ENCODE data around the gene FOXB1.

FOXB1 gene

GRCh38 chr15:60004009-60004845, at the start of gene FOXB1:
Gene FOXB1, plus strand, starts transcription at chr15:60004311. Its CDS starts 653 bp downstream, at chr15:60004964.
- H3K9me3 ChIP-seq (ENCODE audit: low read depth, low read length), result no peaks in the 10 kb centered on the region
- H3K36me3 ChIP-seq (ENCODE audit: insufficient read depth, low read length), result no peaks in the 10 kb centered on the region
- peak; percentile 29 for TF ChIP-seq EZH2 (IDR thresholded peaks at IDR 0.05)
- no peak for TF ChIP-seq POLR2AphosphoS5 (IDR thresholded peaks at IDR 0.05; ENCODE audit: borderline replicate concordance, low read depth, low read length)
- TF ChIP-seq FOXP2 (optimal IDR thresholded peaks at IDR 0.05; ENCODE audit: control extremely low read depth, extremely low read length, insufficient read depth), result no peak
- H3K9ac ChIP-seq (ENCODE audit: insufficient read length), result no peak within 1 kb of the TSS
- H3K4me3 ChIP-seq, result peak within 1 kb of the TSS; percentile 76
- DNase-seq (ENCODE audit: low read depth, low spot score), result no peak
- H3K27ac ChIP-seq, result no peak within 1 kb of the TSS

GRCh38 chr15:59958288-59958687, 45.8 kb upstream of the FOXB1 start:
- no peak overlapping the region for H3K27ac ChIP-seq
- H3K9ac ChIP-seq (ENCODE audit: insufficient read length), result no peak overlapping the region
- H3K4me3 ChIP-seq, result no peak overlapping the region
- no peak for TF ChIP-seq FOXP2 (optimal IDR thresholded peaks at IDR 0.05; ENCODE audit: control extremely low read depth, extremely low read length, insufficient read depth)
- TF ChIP-seq POLR2AphosphoS5 (IDR thresholded peaks at IDR 0.05; ENCODE audit: borderline replicate concordance, low read depth, low read length), result no peak
- TF ChIP-seq EZH2 (IDR thresholded peaks at IDR 0.05), result no peak
- no peaks in the 10 kb centered on the region for H3K9me3 ChIP-seq (ENCODE audit: low read depth, low read length)
- DNase-seq (ENCODE audit: low read depth, low spot score), result no peak
- no peaks in the 10 kb centered on the region for H3K36me3 ChIP-seq (ENCODE audit: insufficient read depth, low read length)

- Histone ChIP-seq H3K36me3 (ENCODE audit: insufficient read depth, low read length) (no peaks in the 10 kb centered on the region), H3K9me3 (ENCODE audit: low read depth, low read length) (no peaks in the 10 kb centered on the region), H3K4me3 (no peak overlapping the region), H3K27ac (no peak overlapping the region), H3K9ac (ENCODE audit: insufficient read length) (no peak overlapping the region)
- TF ChIP-seq EZH2 (IDR thresholded peaks at IDR 0.05), result no peak
- TF ChIP-seq POLR2AphosphoS5 (IDR thresholded peaks at IDR 0.05; ENCODE audit: borderline replicate concordance, low read depth, low read length), result no peak
- no peak for TF ChIP-seq FOXP2 (optimal IDR thresholded peaks at IDR 0.05; ENCODE audit: control extremely low read depth, extremely low read length, insufficient read depth)
- DNase-seq (ENCODE audit: low read depth, low spot score), result no peak
Observed at GRCh38 chr15:59960318-59960717, 43.8 kb upstream of the FOXB1 start.

- Histone ChIP-seq H3K36me3 (ENCODE audit: insufficient read depth, low read length) (no peaks in the 10 kb centered on the region), H3K27ac (no peak overlapping the region), H3K9me3 (ENCODE audit: low read depth, low read length) (no peaks in the 10 kb centered on the region), H3K4me3 (no peak overlapping the region), H3K9ac (ENCODE audit: insufficient read length) (no peak overlapping the region)
- no peak for DNase-seq (ENCODE audit: low read depth, low spot score)
- no peak for TF ChIP-seq FOXP2 (optimal IDR thresholded peaks at IDR 0.05; ENCODE audit: control extremely low read depth, extremely low read length, insufficient read depth)
- no peak for TF ChIP-seq POLR2AphosphoS5 (IDR thresholded peaks at IDR 0.05; ENCODE audit: borderline replicate concordance, low read depth, low read length)
- TF ChIP-seq EZH2 (IDR thresholded peaks at IDR 0.05), result no peak
Observed at GRCh38 chr15:59963322-59963721, 40.8 kb upstream of the FOXB1 start.

- H3K27ac ChIP-seq, result no peak overlapping the region
- H3K9me3 ChIP-seq (ENCODE audit: low read depth, low read length), result no peaks in the 10 kb centered on the region
- no peak for DNase-seq (ENCODE audit: low read depth, low spot score)
- no peaks in the 10 kb centered on the region for H3K36me3 ChIP-seq (ENCODE audit: insufficient read depth, low read length)
- H3K9ac ChIP-seq (ENCODE audit: insufficient read length), result no peak overlapping the region
- TF ChIP-seq POLR2AphosphoS5 (IDR thresholded peaks at IDR 0.05; ENCODE audit: borderline replicate concordance, low read depth, low read length) (no peak), EZH2 (IDR thresholded peaks at IDR 0.05) (no peak), FOXP2 (optimal IDR thresholded peaks at IDR 0.05; ENCODE audit: control extremely low read depth, extremely low read length, insufficient read depth) (no peak)
- no peak overlapping the region for H3K4me3 ChIP-seq
Observed at GRCh38 chr15:59963925-59964324, 40.2 kb upstream of the FOXB1 start.

GRCh38 chr15:59965741-59966140, 38.4 kb upstream of the FOXB1 start:
- no peak overlapping the region for H3K4me3 ChIP-seq
- H3K27ac ChIP-seq, result no peak overlapping the region
- no peaks in the 10 kb centered on the region for H3K36me3 ChIP-seq (ENCODE audit: insufficient read depth, low read length)
- no peak for TF ChIP-seq EZH2 (IDR thresholded peaks at IDR 0.05)
- TF ChIP-seq FOXP2 (optimal IDR thresholded peaks at IDR 0.05; ENCODE audit: control extremely low read depth, extremely low read length, insufficient read depth), result no peak
- TF ChIP-seq POLR2AphosphoS5 (IDR thresholded peaks at IDR 0.05; ENCODE audit: borderline replicate concordance, low read depth, low read length), result no peak
- no peaks in the 10 kb centered on the region for H3K9me3 ChIP-seq (ENCODE audit: low read depth, low read length)
- no peak overlapping the region for H3K9ac ChIP-seq (ENCODE audit: insufficient read length)
- DNase-seq (ENCODE audit: low read depth, low spot score), result no peak

- no peak overlapping the region for H3K9ac ChIP-seq (ENCODE audit: insufficient read length)
- no peak for TF ChIP-seq FOXP2 (optimal IDR thresholded peaks at IDR 0.05; ENCODE audit: control extremely low read depth, extremely low read length, insufficient read depth)
- no peak for TF ChIP-seq EZH2 (IDR thresholded peaks at IDR 0.05)
- TF ChIP-seq POLR2AphosphoS5 (IDR thresholded peaks at IDR 0.05; ENCODE audit: borderline replicate concordance, low read depth, low read length), result no peak
- DNase-seq (ENCODE audit: low read depth, low spot score), result no peak
- H3K36me3 ChIP-seq (ENCODE audit: insufficient read depth, low read length), result no peaks in the 10 kb centered on the region
- H3K9me3 ChIP-seq (ENCODE audit: low read depth, low read length), result no peaks in the 10 kb centered on the region
- no peak overlapping the region for H3K27ac ChIP-seq
- H3K4me3 ChIP-seq, result no peak overlapping the region
Observed at GRCh38 chr15:59966262-59966661, 37.8 kb upstream of the FOXB1 start.

GRCh38 chr15:59968314-59968713, 35.8 kb upstream of the FOXB1 start:
- no peaks in the 10 kb centered on the region for H3K9me3 ChIP-seq (ENCODE audit: low read depth, low read length)
- H3K27ac ChIP-seq, result no peak overlapping the region
- no peak overlapping the region for H3K9ac ChIP-seq (ENCODE audit: insufficient read length)
- TF ChIP-seq POLR2AphosphoS5 (IDR thresholded peaks at IDR 0.05; ENCODE audit: borderline replicate concordance, low read depth, low read length), result no peak
- no peak for TF ChIP-seq EZH2 (IDR thresholded peaks at IDR 0.05)
- no peak for TF ChIP-seq FOXP2 (optimal IDR thresholded peaks at IDR 0.05; ENCODE audit: control extremely low read depth, extremely low read length, insufficient read depth)
- no peak for DNase-seq (ENCODE audit: low read depth, low spot score)
- no peaks in the 10 kb centered on the region for H3K36me3 ChIP-seq (ENCODE audit: insufficient read depth, low read length)
- no peak overlapping the region for H3K4me3 ChIP-seq

Data from SK-N-MC (cell line).